B cell (primary cell): Measurements from ENCODE around the gene THUMPD1. TPM values are rescaled to one million over a fixed set of nuclear protein-coding genes. Genes with fewer than 3 reads are reported as not detected.
"Not testable (repeated sequence)": the region's sequence is repeated elsewhere in the genome, so short reads cannot be mapped to it uniquely, and the experiment has no call there.

ENCODE experiments used
- ATAC-seq: fragments of 200-7000 bp; cut with Tn5 transposase; one replicate; pipeline ENCODE4 v1.10.0; 2021; ENCODE audit warnings: low read depth, mild to moderate bottlenecking, moderate number of reproducible peaks, moderate library complexity
- CTCF ChIA-PET: fragments of 350-600 bp; sonication (Branson Sonifier 250); formaldehyde crosslinking; loops from one replicate; lab custom pipeline; 2021; ENCODE audit warnings: antibody characterized with exemption, inconsistent platforms; lab: Charles Lee
- POLR2A ChIA-PET: fragments of 350-600 bp; sonication (Branson Sonifier 250); formaldehyde crosslinking; loops from one replicate; lab custom pipeline; 2021; ENCODE audit warnings: antibody characterized with exemption; lab: Charles Lee
- DNase-seq: peaks from one replicate; pipeline ENCODE4 v3.0.0; 2013
- H2AFZ ChIP-seq: 2 replicates; pipeline ENCODE4 v1.6.1; 2012; ENCODE audit warnings: mild to moderate bottlenecking, low read depth, low read length; ENCODE audit not compliant: insufficient read depth, poor library complexity, severe bottlenecking
- H3K27ac ChIP-seq, 2 donors: 1 replicate in 1 of 2; 2 replicates in 1 of 2; pipeline ENCODE4 v1.5.1; 2012 to 2013; ENCODE audit warnings: low read length in 2 of 2, mild to moderate bottlenecking in 2 of 2, moderate library complexity in 1 of 2
- H3K27me3 ChIP-seq, 4 experiments: fragments of 200-600 bp in 1 of 4; sonication (generic) in 1 of 4; replicated peaks in 1 of 4; 1 replicate in 2 of 4; 2 replicates in 2 of 4; pipeline versions ENCODE4 v1.6.1 to v1.7.0; 2013 to 2016; ENCODE audit warnings: low read length in 3 of 4, mild to moderate bottlenecking in 2 of 4, mixed read lengths in 1 of 4, moderate library complexity in 1 of 4; ENCODE audit not compliant: insufficient read depth in 4 of 4, control insufficient read depth in 3 of 4; ENCODE audit errors: control extremely low read depth in 1 of 4
- H3K36me3 ChIP-seq, 2 experiments: replicated peaks in 1 of 2; 1 replicate in 1 of 2; 2 replicates in 1 of 2; pipeline versions ENCODE4 v1.6.1 to v1.7.1; 2013; ENCODE audit warnings: low read length in 1 of 2; ENCODE audit not compliant: insufficient read depth in 2 of 2, control insufficient read depth in 1 of 2; ENCODE audit errors: control extremely low read depth in 1 of 2, extremely low read depth in 1 of 2
- H3K4me1 ChIP-seq, 2 donors: fragments of 200-600 bp in 1 of 2; sonication (generic) in 1 of 2; 1 replicate in 1 of 2; 2 replicates in 1 of 2; pipeline versions ENCODE4 v1.5.1 to v1.6.1; 2013 to 2017; ENCODE audit warnings: low read length in 2 of 2; ENCODE audit not compliant: control insufficient read depth in 2 of 2, insufficient read depth in 2 of 2
- H3K4me2 ChIP-seq: replicated peaks from 2 replicates; pipeline ENCODE3; 2012; ENCODE audit warnings: mild to moderate bottlenecking, low read depth, low read length; ENCODE audit not compliant: poor library complexity, severe bottlenecking
- H3K4me3 ChIP-seq, 5 experiments: fragments of 200-600 bp in 1 of 5; sonication (generic) in 1 of 5; 1 replicate in 3 of 5; 2 replicates in 2 of 5; pipeline versions ENCODE4 v1.5.1 to v1.7.0; 2011 to 2016; ENCODE audit warnings: low read length in 4 of 5, mild to moderate bottlenecking in 4 of 5, low read depth in 2 of 5, control low read depth in 1 of 5, moderate library complexity in 1 of 5; ENCODE audit not compliant: insufficient read depth in 1 of 5; ENCODE audit errors: control extremely low read depth in 1 of 5, extremely low read depth in 1 of 5
- H3K79me2 ChIP-seq: fragments of 200-600 bp; sonication (generic); one replicate; pipeline ENCODE4 v1.6.0; 2016; ENCODE audit warnings: low read length; ENCODE audit not compliant: control insufficient read depth, insufficient read depth
- H3K9ac ChIP-seq: fragments of 200-600 bp; sonication (generic); 2 replicates; pipeline ENCODE4 v1.6.1; 2017; ENCODE audit warnings: mild to moderate bottlenecking, low read length, moderate library complexity
- H3K9me3 ChIP-seq, 3 donors: one replicate each; pipeline versions ENCODE4 v1.6.1 to v1.7.1; 2013; ENCODE audit warnings: low read length in 2 of 3; ENCODE audit not compliant: control insufficient read depth in 2 of 3, insufficient read depth in 1 of 3; ENCODE audit errors: control extremely low read depth in 1 of 3
- H4K20me1 ChIP-seq: 2 replicates; pipeline ENCODE4 v1.6.0; 2012; ENCODE audit warnings: mild to moderate bottlenecking, low read length; ENCODE audit not compliant: insufficient read depth, control insufficient read depth, poor library complexity, severe bottlenecking
- H3K27ac Mint-ChIP-seq: one replicate; pipeline ENCODE4 v1.8.0; 2021; ENCODE audit warnings: mixed read lengths
- H3K27me3 Mint-ChIP-seq: one replicate; pipeline ENCODE4 v1.8.0; 2021; ENCODE audit warnings: mixed read lengths
- H3K4me1 Mint-ChIP-seq: one replicate; pipeline ENCODE4 v1.8.0; 2021; ENCODE audit warnings: mixed read lengths
- H3K4me3 Mint-ChIP-seq: one replicate; pipeline ENCODE4 v1.8.0; 2021; ENCODE audit warnings: mixed read lengths
- H3K9me3 Mint-ChIP-seq: one replicate; pipeline ENCODE4 v1.8.0; 2022; ENCODE audit warnings: mixed read lengths; ENCODE audit not compliant: insufficient read depth
- CTCF ChIP-seq: fragments of 200-600 bp; IDR thresholded peaks from one replicate; pipeline ENCODE4 v1.8.0; 2022; ENCODE audit warnings: antibody characterized with exemption, mild to moderate bottlenecking
- EZH2 ChIP-seq: IDR thresholded peaks from 2 replicates; pipeline ENCODE4 v1.6.1; 2012; ENCODE audit warnings: borderline replicate concordance, low read depth, mild to moderate bottlenecking, moderate library complexity, low read length; ENCODE audit not compliant: insufficient read depth, poor library complexity, severe bottlenecking
- WGBS: methylation state at CpG from one replicate; pipeline ENCODE4 v1.1.5; 2013; ENCODE audit warnings: missing lambda C conversion rate; ENCODE audit not compliant: insufficient coverage; 5-methylcytosine and 5-hydroxymethylcytosine counted together
- intact Hi-C: fragments of 100-400 bp; cut with micrococcal nuclease; formaldehyde crosslinking; loops from one replicate; pipeline ENCODE4 v1.10.0; 2022
- polyA plus RNA-seq: library from polyadenylated mRNA; depleted of rRNA; stranded (reverse); fragments of >200 nt; gene quantifications from 2 replicates; pipeline ENCODE4 v1.2.3, GENCODE V29; 2012
- total RNA-seq, 2 donors: library from RNA; stranded (reverse); fragments of 120-200 nt in 1 of 2; gene quantifications; 1 replicate in 1 of 2; 2 replicates in 1 of 2; pipeline versions ENCODE4 v1.2.3 to v1.2.4, GENCODE V29; 2013 to 2022

The THUMPD1 gene
- total and polyA plus RNA-seq, 2 donors (not counting 1 experiment from before 2014, with no cell fraction given) = 52.5 to 72.6 TPM

- Mint-ChIP-seq H3K9me3 (no peaks in the 10 kb centered on the region), H3K27ac (no peak overlapping the region), H3K4me3 (no peak overlapping the region), H3K4me1 (peaks cover 13% of the 10 kb centered on the region), H3K27me3 (no peaks in the 10 kb centered on the region)
- no CpG with 5 or more reads among the region's 2 CpGs for WGBS
- peaks cover 8% of the 10 kb centered on the region for H3K79me2 ChIP-seq
- no peak overlapping the region for H3K4me2 ChIP-seq
- no peaks in the 10 kb centered on the region for H3K36me3 ChIP-seq
- intact Hi-C loops = loop anchor here (5.0 kb wide), 1 partner anchor 47 kb away; the partner anchor contains the start of genes ERI2 and REXO5
- H3K9ac ChIP-seq = no peak overlapping the region
- H2AFZ ChIP-seq = no peak overlapping the region
- no peaks in the 10 kb centered on the region for H4K20me1 ChIP-seq
- ATAC-seq (no peak), DNase-seq (no peak)
- H3K9me3 ChIP-seq = peaks cover 0 to 5% (median 0%) of the 10 kb centered on the region in 3 donors
- ChIA-PET CTCF (no interaction called here), POLR2A (no interaction called here)
- TF ChIP-seq EZH2 (no peak), CTCF (no peak)
- H3K4me3 ChIP-seq = no peak overlapping the region
- H3K27ac ChIP-seq = no peak overlapping the region
- no peaks in the 10 kb centered on the region for H3K27me3 ChIP-seq
- peaks cover 10 to 15% of the 10 kb centered on the region in 2 donors for H3K4me1 ChIP-seq
Measured at GRCh38 chr16:20760346-20760745, 18.7 kb upstream of the THUMPD1 start.

GRCh38 chr16:20755799-20756198, 14.2 kb upstream of the THUMPD1 start:
- DNase-seq, H3K4me1 ChIP-seq, H3K4me2 ChIP-seq, CTCF ChIA-PET, H3K9me3 Mint-ChIP-seq, H3K4me1 Mint-ChIP-seq, H3K27me3 ChIP-seq, H2AFZ ChIP-seq, ATAC-seq, H3K27ac ChIP-seq, H3K4me3 Mint-ChIP-seq, H3K36me3 ChIP-seq, H3K4me3 ChIP-seq, H3K9me3 ChIP-seq, H3K27ac Mint-ChIP-seq, intact Hi-C loops, H4K20me1 ChIP-seq, H3K9ac ChIP-seq, H3K27me3 Mint-ChIP-seq, POLR2A ChIA-PET, H3K79me2 ChIP-seq: not testable (repeated sequence)
- WGBS = no CpG with 5 or more reads among the region's 5 CpGs
